NT2/D1 (cell line): ENCODE data around the gene TMEM190.

Experiments used
- DNase-seq: peaks from one replicate; pipeline ENCODE4 v3.0.0-alpha.2; 2011; ENCODE audit warnings: low read depth, low spot score
- H3K27me3 ChIP-seq: 2 replicates; pipeline ENCODE4 v1.6.0; 2011; ENCODE audit warnings: mild to moderate bottlenecking; ENCODE audit not compliant: insufficient read length, insufficient read depth
- H3K36me3 ChIP-seq: 2 replicates; pipeline ENCODE4 v1.6.1; 2011; ENCODE audit warnings: mild to moderate bottlenecking, low read length, mixed read lengths; ENCODE audit not compliant: insufficient read depth, insufficient read length
- H3K4me1 ChIP-seq: 2 replicates; pipeline ENCODE4 v1.5.1; 2011; ENCODE audit not compliant: insufficient read depth, insufficient read length
- H3K4me3 ChIP-seq: 2 replicates; pipeline ENCODE4 v1.5.1; 2011; ENCODE audit warnings: low read depth; ENCODE audit not compliant: insufficient read length
- H3K9ac ChIP-seq: 2 replicates; pipeline ENCODE4 v1.6.0; 2011; ENCODE audit warnings: low read depth; ENCODE audit not compliant: insufficient read length
- H3K9me3 ChIP-seq: 2 replicates; pipeline ENCODE4 v1.5.1; 2011; ENCODE audit warnings: mild to moderate bottlenecking, low read length; ENCODE audit not compliant: insufficient read depth
- SUZ12 ChIP-seq: IDR thresholded peaks from 2 replicates; pipeline ENCODE4 v1.6.1; 2011; ENCODE audit not compliant: insufficient read length, insufficient read depth; ENCODE audit errors: extremely low read depth
- YY1 ChIP-seq: IDR thresholded peaks from 2 replicates; pipeline ENCODE4 v1.6.1; 2011; ENCODE audit not compliant: insufficient read length, insufficient read depth
- ZNF274 ChIP-seq: IDR thresholded peaks from 2 replicates; pipeline ENCODE4 v1.6.1; 2011; ENCODE audit warnings: mild to moderate bottlenecking, low read depth, low read length

TMEM190 gene

DNA sequence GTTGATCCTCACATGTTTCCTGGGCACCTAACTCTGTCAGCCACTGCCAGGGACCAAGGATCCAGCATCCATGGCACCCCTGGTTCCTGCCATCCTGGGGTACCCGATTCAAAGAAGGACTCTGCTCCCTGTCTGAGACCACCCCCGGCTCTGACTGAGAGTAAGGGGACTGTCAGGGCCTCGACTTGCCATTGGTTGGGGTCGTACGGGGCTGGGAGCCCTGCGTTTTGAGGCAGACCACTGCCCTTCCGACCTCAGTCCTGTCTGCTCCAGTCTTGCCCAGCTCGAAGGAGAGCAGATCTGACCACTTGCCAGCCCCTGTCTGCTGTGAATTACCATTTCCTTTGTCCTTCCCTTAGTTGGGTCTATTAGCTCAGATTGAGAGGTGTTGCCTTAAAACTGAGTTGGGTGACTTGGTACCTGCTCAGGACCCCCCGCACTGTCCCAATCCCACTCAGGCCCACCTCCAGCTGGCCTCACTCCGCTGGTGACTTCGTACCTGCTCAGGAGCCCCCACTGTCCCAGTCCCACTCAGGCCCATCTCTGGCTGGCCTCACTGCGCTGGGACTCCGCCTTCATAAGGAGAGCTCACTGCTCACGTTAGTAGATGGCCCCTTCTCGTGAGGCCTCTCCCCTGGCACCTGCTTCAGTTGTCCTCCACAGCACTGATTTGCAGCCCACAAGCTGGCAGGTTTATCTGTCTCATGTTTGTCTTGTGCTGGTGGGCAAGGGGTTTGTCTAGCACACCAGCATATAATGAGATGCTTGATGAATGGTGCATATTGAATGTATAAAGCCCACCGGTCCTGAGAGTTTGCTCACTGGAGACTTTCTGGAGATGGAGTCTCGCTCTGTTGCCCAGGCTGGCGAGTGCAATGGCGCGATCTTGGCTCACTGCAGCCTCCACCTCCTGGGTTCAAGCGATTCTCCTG is 13.0 kb downstream of the TMEM190 start:
- Histone ChIP-seq H3K9ac (peak overlapping the region; percentile 71), H3K4me1 (peaks cover 41% of the 10 kb centered on the region), H3K9me3 (no peaks in the 10 kb centered on the region), H3K4me3 (peak overlapping the region; percentile 6), H3K27me3 (no peaks in the 10 kb centered on the region), H3K36me3 (peaks cover 56% of the 10 kb centered on the region)
- no peak for TF ChIP-seq ZNF274
- no peak for TF ChIP-seq YY1
- TF ChIP-seq SUZ12: no peak
- no peak for DNase-seq

GRCh38 chr19:55390461-55390880 is 13.8 kb downstream of the TMEM190 start:
- TF ChIP-seq YY1 (no peak), ZNF274 (no peak), SUZ12 (no peak)
- Histone ChIP-seq H3K36me3 (peaks cover 56% of the 10 kb centered on the region), H3K9me3 (no peaks in the 10 kb centered on the region), H3K4me1 (peaks cover 39% of the 10 kb centered on the region), H3K27me3 (no peaks in the 10 kb centered on the region), H3K4me3 (no peak overlapping the region), H3K9ac (peak overlapping the region; percentile 42)
- DNase-seq: no peak

GRCh38 chr19:55391191-55391670 is 14.6 kb downstream of the TMEM190 start:
- Histone ChIP-seq H3K9ac (no peak overlapping the region), H3K4me3 (no peak overlapping the region), H3K27me3 (no peaks in the 10 kb centered on the region), H3K4me1 (peaks cover 39% of the 10 kb centered on the region), H3K36me3 (peaks cover 52% of the 10 kb centered on the region), H3K9me3 (no peaks in the 10 kb centered on the region)
- TF ChIP-seq ZNF274: no peak
- no peak for TF ChIP-seq YY1
- TF ChIP-seq SUZ12: no peak
- no peak for DNase-seq

- Histone ChIP-seq H3K27me3 (no peaks in the 10 kb centered on the region), H3K9me3 (no peaks in the 10 kb centered on the region), H3K36me3 (peaks cover 45% of the 10 kb centered on the region), H3K4me3 (no peak overlapping the region), H3K9ac (peak overlapping the region; percentile 21), H3K4me1 (peaks cover 39% of the 10 kb centered on the region)
- DNase-seq: no peak
- TF ChIP-seq YY1: no peak
- no peak for TF ChIP-seq SUZ12
- TF ChIP-seq ZNF274: no peak
Observed at GRCh38 chr19:55391702-55392615, 15.3 kb downstream of the TMEM190 start.

DNA sequence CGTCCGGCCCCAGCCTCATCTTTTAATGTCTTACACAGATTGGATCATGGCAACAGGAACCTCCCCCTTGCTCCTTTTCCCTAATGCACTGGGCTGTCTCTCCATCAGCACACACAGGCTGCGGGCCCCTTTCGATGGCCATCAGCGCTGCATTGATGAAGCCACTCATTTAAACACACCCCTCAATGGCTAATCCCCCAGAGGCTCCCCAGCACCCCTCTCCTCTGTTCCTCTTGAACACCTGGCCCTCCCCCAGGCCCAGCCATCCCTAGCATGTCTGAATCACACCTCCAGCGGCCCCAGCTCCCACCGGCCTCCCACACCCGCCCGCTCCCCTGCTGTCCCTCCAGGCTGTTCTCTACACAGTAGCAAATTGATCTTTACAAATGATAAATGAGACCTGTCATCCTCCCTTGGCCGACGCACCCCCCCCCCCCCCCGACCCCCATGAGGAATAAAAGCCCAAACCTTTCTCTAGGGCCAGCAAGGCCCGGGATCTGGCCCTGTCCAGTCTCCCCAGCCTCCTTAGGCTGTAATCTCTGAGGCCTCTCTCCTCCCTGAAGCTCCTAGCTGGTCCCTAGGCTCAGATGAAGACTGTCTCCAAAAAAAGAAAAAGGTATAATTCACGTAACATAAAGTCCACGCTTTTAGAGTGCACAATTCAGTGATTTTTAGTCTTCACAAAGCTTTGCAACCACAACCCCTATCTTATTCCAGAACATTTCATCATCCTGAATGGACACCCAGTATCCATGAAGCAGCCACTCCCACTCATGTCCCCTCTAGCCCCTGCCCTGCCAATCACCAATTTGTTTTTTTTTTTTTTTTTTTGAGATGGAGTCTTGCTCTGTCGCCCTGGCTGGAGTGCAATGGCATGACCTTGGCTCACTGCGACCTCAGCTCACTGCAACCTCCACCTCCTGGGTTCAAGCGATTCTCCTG is 16.5 kb downstream of the TMEM190 start:
- H3K36me3 ChIP-seq: peaks cover 33% of the 10 kb centered on the region
- no peaks in the 10 kb centered on the region for H3K9me3 ChIP-seq
- peak overlapping the region; percentile 67 for H3K9ac ChIP-seq
- no peak for DNase-seq
- H3K27me3 ChIP-seq: no peaks in the 10 kb centered on the region
- TF ChIP-seq SUZ12: no peak
- no peak for TF ChIP-seq YY1
- TF ChIP-seq ZNF274: no peak
- no peak overlapping the region for H3K4me3 ChIP-seq
- H3K4me1 ChIP-seq: peaks cover 31% of the 10 kb centered on the region

GRCh38 chr19:55398200-55398925 is 21.7 kb downstream of the TMEM190 start:
- Histone ChIP-seq H3K9ac (no peak overlapping the region), H3K4me1 (peaks cover 11% of the 10 kb centered on the region), H3K4me3 (no peak overlapping the region), H3K9me3 (no peaks in the 10 kb centered on the region), H3K27me3 (no peaks in the 10 kb centered on the region), H3K36me3 (peaks cover 28% of the 10 kb centered on the region)
- no peak for DNase-seq
- no peak for TF ChIP-seq ZNF274
- no peak for TF ChIP-seq SUZ12
- TF ChIP-seq YY1: no peak
